HEK293 (cell line): Measurements from ENCODE around the gene NLE1.

Source experiments
- CTCF ChIP-seq: fragments of 450-650 bp; formaldehyde crosslinking; IDR thresholded peaks from 2 replicates; pipeline ENCODE4 v1.5.1; 2016; ENCODE audit warnings: missing biosample characterization, missing genetic modification characterization
- ZSCAN30 ChIP-seq: fragments of 450-650 bp; IDR thresholded peaks from 2 replicates; pipeline ENCODE4 v1.5.1; 2018; ENCODE audit warnings: missing biosample characterization, mild to moderate bottlenecking, missing genetic modification characterization, moderate library complexity

GRCh38 chr17:35132099-35132498 is 10.0 kb downstream of the NLE1 start:
- TF ChIP-seq ZSCAN30 (tag by site-specific recombination): no peak
- no peak for TF ChIP-seq CTCF (tag by site-specific recombination)
